K562 (cell line): ENCODE results near the gene CDC14B. TPM values are rescaled to one million over a fixed set of nuclear protein-coding genes. Genes with fewer than 3 reads are reported as not detected.

Experiments used
- CREB1 ChIP-seq, 2 experiments: sonication (generic) in 1 of 2; formaldehyde crosslinking in 1 of 2; IDR thresholded peaks; 2 replicates each; pipeline versions ENCODE4 v1.6.1 to v1.8.0; 2012 to 2022; ENCODE audit warnings: inconsistent platforms in 1 of 2, mild to moderate bottlenecking in 1 of 2, missing genetic modification reagents in 1 of 2, moderate library complexity in 1 of 2
- CTCF ChIP-seq, 3 experiments: IDR thresholded peaks in 2 of 3; conservative IDR thresholded peaks in 1 of 3; 2 replicates each; pipeline ENCODE4 v1.5.1; 2011 to 2012; ENCODE audit warnings: low read length in 3 of 3, mild to moderate bottlenecking in 3 of 3, control low read depth in 2 of 3, improper control_type of control experiment in 1 of 3, inconsistent platforms in 1 of 3, low read depth in 1 of 3, mixed read lengths in 1 of 3, moderate library complexity in 1 of 3; ENCODE audit not compliant: insufficient read depth in 2 of 3
- EGR1 ChIP-seq: fragments of 450-650 bp; conservative IDR thresholded peaks from 2 replicates; pipeline ENCODE4 v1.6.1; 2017; ENCODE audit warnings: mild to moderate bottlenecking
- GABPA ChIP-seq: fragments of 200-800 bp; sonication (Bioruptor generic); conservative IDR thresholded peaks from 2 replicates; pipeline ENCODE4 v1.6.1; 2016; ENCODE audit warnings: low read depth, missing genetic modification characterization, missing compliant biosample characterization
- HOMEZ ChIP-seq: fragments of 250-450 bp; sonication (Bioruptor Pico); IDR thresholded peaks from 2 replicates; pipeline ENCODE4 v1.4.0; 2020; ENCODE audit warnings: mild to moderate bottlenecking, moderate library complexity
- MYC ChIP-seq, 2 experiments: fragments of 250-450 bp in 1 of 2; sonication (Bioruptor Pico) in 1 of 2; IDR thresholded peaks; 2 replicates each; pipeline versions ENCODE4 v1.5.1 to v1.6.1; 2012 to 2021; ENCODE audit warnings: low read depth in 2 of 2, borderline replicate concordance in 1 of 2, improper control_type of control experiment in 1 of 2, low read length in 1 of 2, mild to moderate bottlenecking in 1 of 2, moderate library complexity in 1 of 2
- POLR2A ChIP-seq: fragments of 450-650 bp; conservative IDR thresholded peaks from 2 replicates; pipeline ENCODE4 v1.6.1; 2016
- REST ChIP-seq, 2 experiments: fragments of 450-650 bp; formaldehyde crosslinking in 1 of 2; IDR thresholded peaks; 2 replicates each; pipeline versions ENCODE4 v1.4.0 to v1.6.1; 2014 to 2020; ENCODE audit warnings: mild to moderate bottlenecking in 2 of 2, borderline replicate concordance in 1 of 2, low read depth in 1 of 2
- SAFB ChIP-seq: fragments of 200-400 bp; formaldehyde crosslinking; IDR thresholded peaks from 2 replicates; pipeline ENCODE4 v1.6.1; 2017; ENCODE audit warnings: low read depth, low read length, borderline replicate concordance
- SMARCA5 ChIP-seq: fragments of 450-650 bp; IDR thresholded peaks from 2 replicates; pipeline ENCODE4 v1.6.1; 2016
- ZFP30 ChIP-seq: fragments of 250-450 bp; sonication (Bioruptor Pico); IDR thresholded peaks from 2 replicates; pipeline ENCODE4 v1.8.0; 2022; ENCODE audit warnings: moderate library complexity, mild to moderate bottlenecking, inconsistent platforms, borderline replicate concordance
- ZNF239 ChIP-seq: fragments of 250-450 bp; sonication (Bioruptor Pico); IDR thresholded peaks from 2 replicates; pipeline ENCODE4 v1.4.0; 2020; ENCODE audit warnings: mild to moderate bottlenecking
- ZNF766 ChIP-seq: fragments of 200-800 bp; sonication (Bioruptor generic); conservative IDR thresholded peaks from 2 replicates; pipeline ENCODE4 v1.6.1; 2016; ENCODE audit warnings: missing genetic modification characterization, missing compliant biosample characterization
- polyA plus RNA-seq, 8 experiments: library from polyadenylated mRNA; depleted of rRNA in 4 of 8; stranded (reverse) in 5 of 8; unstranded in 3 of 8; fragments of >200 nt; fragmentation: Nextera tagmentation in 2 of 8; fragmentation: Illumina TruSeq in 1 of 8; extraction: Ambion mirVana in 2 of 8; extraction: Trizol in 1 of 8; gene quantifications; 2 replicates each; pipeline versions ENCODE4 v1.2.1 to v1.2.3, GENCODE V29; 2011 to 2014; ENCODE audit warnings: inconsistent platforms in 1 of 8, missing spikeins in 1 of 8
- total RNA-seq, 7 experiments: library from RNA; depleted of rRNA in 6 of 7; stranded (reverse); fragments of >200 nt in 6 of 7; fragmentation: Illumina TruSeq in 2 of 7; extraction: Trizol in 2 of 7; gene quantifications; 2 replicates each; pipeline versions ENCODE4 v1.2.1 to v1.2.3, GENCODE V29; 2011 to 2021; ENCODE audit warnings: low replicate concordance in 1 of 7

CDC14B gene
- total and polyA plus RNA-seq, 9 of the 15 experiments (the other 6 are each of a cell fraction or from before 2014, with no cell fraction given) = 1.4 to 6.0 (median 3.8) TPM

- peak; percentile 69; the same call in 1 of the 2 replicates for TF ChIP-seq ZNF766 (CRISPR knock-in tag)
- no peak for TF ChIP-seq ZNF239 (CRISPR knock-in tag)
- no peak for TF ChIP-seq SMARCA5
- 0 out of 2 replicates have a peak, but pooled peaks have one; percentile 42 for TF ChIP-seq POLR2A
- peak in 2 of 3 experiments; percentile 24 to 32; a peak in 3 of 6 replicates for TF ChIP-seq CTCF (IDR thresholded peaks at IDR 0.05 in 2 of 3, conservative IDR thresholded peaks at IDR 0.05 in 1 of 3; ENCODE audit: insufficient read depth in 2 of 3, low read depth in 1 of 3, low read length in 3 of 3)
- TF ChIP-seq ZFP30 (CRISPR knock-in tag) = no peak
- TF ChIP-seq HOMEZ = no peak
- peak; percentile 80 for TF ChIP-seq CREB1 (IDR thresholded peaks at IDR 0.05)
- peak; percentile 75; the same call in 1 of the 2 replicates for TF ChIP-seq CREB1 (CRISPR knock-in tag; IDR thresholded peaks at IDR 0.05)
- TF ChIP-seq EGR1 = peak; percentile 94
- TF ChIP-seq SAFB = peak; percentile 85
- TF ChIP-seq MYC (IDR thresholded peaks at IDR 0.05; ENCODE audit: low read depth, low read length) = peak; percentile 44
- no peak for TF ChIP-seq MYC (CRISPR knock-in tag; IDR thresholded peaks at IDR 0.05; ENCODE audit: borderline replicate concordance, low read depth)
- peak; percentile 21; the same call in 1 of the 2 replicates for TF ChIP-seq REST (IDR thresholded peaks at IDR 0.05; ENCODE audit: borderline replicate concordance)
- 0 out of 2 replicates have a peak, but pooled peaks have one; percentile 25 for TF ChIP-seq REST (CRISPR knock-in tag; IDR thresholded peaks at IDR 0.05; ENCODE audit: low read depth)
- TF ChIP-seq GABPA (tag) = peak; percentile 59
Observed at GRCh38 chr9:96654450-96655197, 35.0 kb upstream of the CDC14B start (continued).
